ENCODE measurements around the gene PRKG1. TPM values are rescaled to one million over a fixed set of nuclear protein-coding genes. Genes with fewer than 3 reads are reported as not detected.
A peak's percentile ranks its signal among the peaks of the same experiment; 100 is the strongest.

The PRKG1 gene
- total RNA-seq, 1 donor from 2014 or later: 26.4 TPM

GRCh38 chr10:51239006-51239405, 164.7 kb downstream of the PRKG1 start:
- H3K36me3 ChIP-seq: peaks cover 6% of the 10 kb centered on the region
- no peak overlapping the region for H3K4me3 ChIP-seq
- H3K4me1 Mint-ChIP-seq: peaks cover 43% of the 10 kb centered on the region
- H3K36me3 Mint-ChIP-seq: no peaks in the 10 kb centered on the region
- H3K79me2 ChIP-seq (ENCODE audit: low read depth): no peaks in the 10 kb centered on the region
- H3K4me1 ChIP-seq: peaks cover 44% of the 10 kb centered on the region
- H4K20me1 ChIP-seq (ENCODE audit: low read depth): no peaks in the 10 kb centered on the region
- H3F3A ChIP-seq (ENCODE audit: low read depth): peaks cover 14% of the 10 kb centered on the region
- H3K4me3 Mint-ChIP-seq: no peak overlapping the region
- H3K27ac ChIP-seq: no peak overlapping the region
- no peak for DNase-seq (ENCODE audit: low spot score)
- peaks cover 2% of the 10 kb centered on the region for H3K9me3 Mint-ChIP-seq
- no peaks in the 10 kb centered on the region for H3K27me3 ChIP-seq
- no peaks in the 10 kb centered on the region for H3K9me3 ChIP-seq (ENCODE audit: low read depth)
- no peak overlapping the region for H3K4me2 ChIP-seq
- no peak overlapping the region for H2AFZ ChIP-seq (replicated peaks)
- no peak overlapping the region for H3K27ac Mint-ChIP-seq
- H3K27me3 Mint-ChIP-seq (ENCODE audit: insufficient read depth, low read depth): peaks cover 2% of the 10 kb centered on the region
- no peak overlapping the region for H3K9ac ChIP-seq
- TF ChIP-seq, protein P1, sequence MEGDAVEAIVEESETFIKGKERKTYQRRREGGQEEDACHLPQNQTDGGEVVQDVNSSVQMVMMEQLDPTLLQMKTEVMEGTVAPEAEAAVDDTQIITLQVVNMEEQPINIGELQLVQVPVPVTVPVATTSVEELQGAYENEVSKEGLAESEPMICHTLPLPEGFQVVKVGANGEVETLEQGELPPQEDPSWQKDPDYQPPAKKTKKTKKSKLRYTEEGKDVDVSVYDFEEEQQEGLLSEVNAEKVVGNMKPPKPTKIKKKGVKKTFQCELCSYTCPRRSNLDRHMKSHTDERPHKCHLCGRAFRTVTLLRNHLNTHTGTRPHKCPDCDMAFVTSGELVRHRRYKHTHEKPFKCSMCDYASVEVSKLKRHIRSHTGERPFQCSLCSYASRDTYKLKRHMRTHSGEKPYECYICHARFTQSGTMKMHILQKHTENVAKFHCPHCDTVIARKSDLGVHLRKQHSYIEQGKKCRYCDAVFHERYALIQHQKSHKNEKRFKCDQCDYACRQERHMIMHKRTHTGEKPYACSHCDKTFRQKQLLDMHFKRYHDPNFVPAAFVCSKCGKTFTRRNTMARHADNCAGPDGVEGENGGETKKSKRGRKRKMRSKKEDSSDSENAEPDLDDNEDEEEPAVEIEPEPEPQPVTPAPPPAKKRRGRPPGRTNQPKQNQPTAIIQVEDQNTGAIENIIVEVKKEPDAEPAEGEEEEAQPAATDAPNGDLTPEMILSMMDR (IDR thresholded peaks at IDR 0.05): no peak
- TF ChIP-seq EZH2phosphoT487 (IDR thresholded peaks at IDR 0.05) (no peak), EZH2 (IDR thresholded peaks at IDR 0.05) (no peak)

GRCh38 chr10:51241461-51241860, 167.2 kb downstream of the PRKG1 start:
- no peak for DNase-seq (ENCODE audit: low spot score)
- Mint-ChIP-seq H3K4me1 (peaks cover 60% of the 10 kb centered on the region), H3K27me3 (ENCODE audit: insufficient read depth, low read depth) (peaks cover 2% of the 10 kb centered on the region), H3K27ac (peak overlapping the region; percentile 96), H3K4me3 (no peak overlapping the region), H3K36me3 (no peaks in the 10 kb centered on the region), H3K9me3 (peaks cover 2% of the 10 kb centered on the region)
- H3K79me2 ChIP-seq (ENCODE audit: low read depth): no peaks in the 10 kb centered on the region
- peak overlapping the region; percentile 39 for H3K27ac ChIP-seq
- H2AFZ ChIP-seq (replicated peaks): no peak overlapping the region
- H3K36me3 ChIP-seq: peaks cover 6% of the 10 kb centered on the region
- peaks cover 34% of the 10 kb centered on the region for H3F3A ChIP-seq (ENCODE audit: low read depth)
- H3K9me3 ChIP-seq (ENCODE audit: low read depth): no peaks in the 10 kb centered on the region
- no peaks in the 10 kb centered on the region for H4K20me1 ChIP-seq (ENCODE audit: low read depth)
- no peaks in the 10 kb centered on the region for H3K27me3 ChIP-seq
- peaks cover 58% of the 10 kb centered on the region for H3K4me1 ChIP-seq
- no peak overlapping the region for H3K4me3 ChIP-seq
- peak overlapping the region; percentile 54 for H3K4me2 ChIP-seq
- TF ChIP-seq, protein P1 (IDR thresholded peaks at IDR 0.05): no peak
- TF ChIP-seq EZH2phosphoT487 (IDR thresholded peaks at IDR 0.05) (no peak), EZH2 (IDR thresholded peaks at IDR 0.05) (no peak)
- no peak overlapping the region for H3K9ac ChIP-seq

GRCh38 chr10:51242393-51242792, 168.1 kb downstream of the PRKG1 start:
- no peaks in the 10 kb centered on the region for H3K36me3 Mint-ChIP-seq
- TF ChIP-seq EZH2phosphoT487 (IDR thresholded peaks at IDR 0.05) (no peak), EZH2 (IDR thresholded peaks at IDR 0.05) (no peak)
- TF ChIP-seq, protein P1 (IDR thresholded peaks at IDR 0.05): no peak
- peaks cover 2% of the 10 kb centered on the region for H3K27me3 Mint-ChIP-seq (ENCODE audit: insufficient read depth, low read depth)
- peaks cover 34% of the 10 kb centered on the region for H3F3A ChIP-seq (ENCODE audit: low read depth)
- H3K27ac ChIP-seq: no peak overlapping the region
- H3K9ac ChIP-seq: no peak overlapping the region
- no peak overlapping the region for H3K4me3 Mint-ChIP-seq
- H3K79me2 ChIP-seq (ENCODE audit: low read depth): no peaks in the 10 kb centered on the region
- H2AFZ ChIP-seq (replicated peaks): no peak overlapping the region
- no peaks in the 10 kb centered on the region for H4K20me1 ChIP-seq (ENCODE audit: low read depth)
- peaks cover 67% of the 10 kb centered on the region for H3K4me1 Mint-ChIP-seq
- peaks cover 62% of the 10 kb centered on the region for H3K4me1 ChIP-seq
- H3K4me3 ChIP-seq: no peak overlapping the region
- DNase-seq (ENCODE audit: low spot score): no peak
- H3K9me3 Mint-ChIP-seq: no peaks in the 10 kb centered on the region
- peaks cover 6% of the 10 kb centered on the region for H3K36me3 ChIP-seq
- peak overlapping the region; percentile 95 for H3K27ac Mint-ChIP-seq
- no peaks in the 10 kb centered on the region for H3K9me3 ChIP-seq (ENCODE audit: low read depth)
- no peaks in the 10 kb centered on the region for H3K27me3 ChIP-seq
- H3K4me2 ChIP-seq: no peak overlapping the region
